Retina (tissue), 1 donor: ENCODE measurements around the gene MRPS18A.
A peak's percentile ranks its signal among the peaks of the same experiment; 100 is the strongest.

Experiments
- DNase-seq: peaks from one replicate; pipeline ENCODE4 v3.0.0-alpha.2; 2016

Gene MRPS18A

DNA sequence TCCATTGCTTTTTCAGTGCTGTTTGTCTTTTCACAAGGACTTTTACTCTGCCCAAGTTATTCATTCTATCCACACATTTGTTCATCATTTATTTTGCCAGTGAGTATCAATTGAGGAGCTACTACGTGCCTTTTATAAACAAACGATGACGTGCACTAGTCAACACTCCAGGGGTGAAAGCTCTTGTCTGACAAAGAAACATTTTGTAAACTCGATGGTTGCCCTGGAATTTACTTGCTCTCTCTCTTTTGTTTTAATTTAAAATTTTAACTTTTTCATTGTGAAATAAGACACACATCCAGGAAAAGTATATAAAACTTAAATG lies 8.3 kb upstream of the MRPS18A start:
- no peak for DNase-seq

DNA sequence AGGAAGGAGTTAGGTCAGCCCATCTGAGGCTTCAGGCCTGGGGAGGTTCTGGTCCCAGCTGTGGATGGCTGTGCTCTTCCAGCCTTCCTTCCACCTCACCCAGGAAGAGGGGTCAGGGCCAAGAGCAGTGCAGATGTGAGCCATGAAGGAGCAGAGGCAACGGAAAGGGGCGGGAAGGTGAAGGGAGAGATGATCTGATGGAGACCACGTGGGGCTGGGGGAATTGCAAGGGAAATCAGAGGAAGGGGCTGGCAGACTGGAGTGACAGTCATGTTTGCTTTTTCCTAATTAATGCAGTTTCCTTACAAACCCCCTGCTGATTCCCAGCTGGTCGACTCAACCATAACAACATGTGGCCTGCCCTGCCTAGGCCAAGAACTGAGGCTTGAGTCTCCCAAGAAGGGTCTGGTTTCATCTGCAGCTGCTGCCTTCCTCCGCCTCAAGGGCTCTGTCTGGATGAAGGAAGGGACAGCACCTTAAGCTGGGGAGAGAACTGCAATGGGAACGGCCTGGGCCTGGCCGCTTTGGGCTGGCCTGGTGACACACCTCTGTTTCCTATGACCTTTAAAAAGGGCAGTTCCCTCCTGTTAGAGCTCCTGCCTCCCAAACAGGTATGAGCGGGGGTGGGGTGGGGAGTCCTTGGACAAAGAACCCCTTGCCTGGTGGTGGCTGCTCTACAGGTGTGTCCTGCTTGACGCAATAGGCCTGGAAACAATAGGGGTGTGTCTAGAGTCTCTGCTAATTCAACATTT lies 7.8 kb upstream of the MRPS18A start:
- DNase-seq: peak; percentile 51

DNA sequence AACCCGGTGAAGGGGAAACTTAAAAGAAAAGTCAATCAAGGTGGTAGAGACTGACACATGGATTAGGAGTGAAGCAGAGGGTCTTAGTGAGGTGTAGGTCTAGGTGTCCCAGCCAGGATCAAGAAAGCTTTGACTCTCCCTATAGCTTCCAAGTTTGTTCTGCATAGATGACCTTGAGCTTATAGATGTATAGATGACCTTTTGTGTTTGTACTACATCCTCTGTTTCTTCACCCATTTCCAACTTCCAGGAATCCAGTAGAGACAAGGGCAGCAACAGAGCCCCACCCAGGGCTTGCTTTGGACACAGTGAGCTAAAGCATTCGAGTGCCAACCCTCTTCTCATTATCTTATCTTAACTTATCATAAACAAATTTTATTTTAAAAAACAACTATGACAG lies 1.8 kb upstream of the MRPS18A start:
- no peak for DNase-seq

DNA sequence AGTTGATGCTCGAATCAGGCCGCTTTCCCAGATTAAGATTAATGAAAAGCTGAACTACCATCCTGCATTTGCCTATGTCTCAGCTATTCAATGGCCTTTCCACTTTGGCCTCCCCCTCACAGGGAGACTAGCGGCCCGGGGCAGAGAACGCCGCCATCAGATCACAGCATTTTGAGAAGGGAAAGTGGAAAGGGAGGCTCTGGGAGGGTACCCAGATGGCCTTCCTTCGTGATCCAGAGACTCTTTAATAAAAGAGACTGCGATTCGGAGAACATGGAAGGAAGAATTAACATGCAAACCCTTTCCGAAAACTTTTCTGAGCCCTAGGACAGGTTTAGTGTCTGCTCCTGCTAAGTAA lies 533 bp downstream of the MRPS18A start:
- DNase-seq: no peak

DNA sequence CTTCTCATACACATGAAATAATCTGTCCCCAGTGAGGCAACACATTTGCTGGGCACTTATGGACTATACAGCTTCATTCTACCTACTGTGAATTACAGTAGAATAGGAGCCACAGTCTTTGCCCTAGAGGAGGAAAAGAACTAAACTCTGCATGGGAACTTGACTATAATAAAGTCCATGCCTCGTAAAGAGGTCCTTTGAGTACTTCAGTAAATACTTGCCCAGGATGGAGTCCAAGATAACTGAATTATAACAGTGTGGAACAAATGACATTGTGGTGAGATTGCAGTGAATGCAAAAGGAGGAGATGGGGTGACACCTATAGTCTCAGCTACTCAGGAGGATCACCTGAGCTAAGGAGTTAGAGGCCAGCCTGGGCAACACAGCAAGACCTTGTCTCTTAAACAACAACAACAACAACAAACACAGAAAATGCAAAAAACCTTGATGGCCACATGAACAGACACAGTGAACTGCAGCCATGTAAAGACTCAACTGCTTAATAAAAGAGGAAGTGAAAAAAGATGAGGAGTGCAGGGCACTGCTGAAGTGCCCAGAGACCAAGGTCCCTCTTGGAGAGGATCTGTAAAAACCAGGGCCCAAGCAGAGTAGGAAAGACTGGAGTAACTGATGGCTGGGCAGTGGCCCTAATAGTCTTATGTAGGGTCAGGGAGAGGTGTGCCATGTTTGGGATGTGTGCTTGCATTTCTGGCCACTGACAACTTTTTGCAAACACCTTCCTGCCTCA lies 3.7 kb downstream of the MRPS18A start:
- no peak for DNase-seq

DNA sequence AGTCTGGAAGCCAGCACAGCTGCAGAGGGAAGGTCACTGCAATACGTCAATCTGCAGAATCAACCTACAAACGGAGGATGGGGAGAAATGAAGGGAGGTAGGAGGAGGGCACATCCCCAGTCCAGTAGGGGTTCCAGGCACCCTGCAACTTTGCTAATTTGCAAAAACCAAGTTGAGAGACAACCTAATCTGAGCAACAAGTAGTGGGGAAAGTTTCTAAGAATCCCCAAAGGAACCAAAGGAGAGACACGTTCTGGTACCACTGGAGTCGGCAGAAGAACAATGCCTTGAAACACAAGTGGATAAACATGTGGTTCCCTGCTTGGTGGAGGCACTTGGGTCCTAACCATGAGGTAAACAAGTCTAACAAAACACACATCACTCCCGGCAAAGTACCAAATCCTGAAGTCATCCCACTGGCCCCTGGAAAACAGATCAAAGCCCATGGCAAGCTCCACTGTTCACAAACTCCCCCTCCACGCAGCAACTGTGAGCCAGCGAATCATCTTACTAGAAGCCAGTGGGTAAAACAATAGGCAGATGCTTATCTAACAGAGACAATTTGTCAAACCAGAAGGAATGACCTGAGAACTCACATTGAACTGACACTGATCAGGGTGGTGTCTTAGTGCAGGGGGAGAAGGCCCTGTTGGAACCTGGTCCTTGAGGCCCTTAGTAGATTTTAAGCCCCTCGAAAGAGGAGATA lies 4.7 kb downstream of the MRPS18A start:
- no peak for DNase-seq

DNA sequence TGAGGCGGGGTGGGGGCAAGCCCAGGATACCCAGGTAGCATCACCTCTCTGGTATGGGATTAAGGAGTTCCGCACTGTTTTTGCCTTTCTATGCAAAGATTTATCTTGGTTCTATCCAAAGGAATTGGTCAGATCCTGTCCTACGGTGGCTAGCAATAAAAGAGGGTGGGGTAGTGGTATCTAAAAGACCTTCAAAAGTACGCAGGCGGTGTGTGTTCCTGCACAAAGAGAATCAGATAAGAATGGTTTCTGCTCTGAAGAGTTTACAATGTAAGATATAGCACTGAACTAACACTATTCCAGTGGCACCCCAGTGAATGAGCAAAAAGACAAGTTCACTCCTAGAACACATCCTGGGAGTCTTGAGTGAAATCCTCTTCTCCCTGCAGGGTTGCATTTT lies 6.3 kb downstream of the MRPS18A start:
- no peak for DNase-seq

DNA sequence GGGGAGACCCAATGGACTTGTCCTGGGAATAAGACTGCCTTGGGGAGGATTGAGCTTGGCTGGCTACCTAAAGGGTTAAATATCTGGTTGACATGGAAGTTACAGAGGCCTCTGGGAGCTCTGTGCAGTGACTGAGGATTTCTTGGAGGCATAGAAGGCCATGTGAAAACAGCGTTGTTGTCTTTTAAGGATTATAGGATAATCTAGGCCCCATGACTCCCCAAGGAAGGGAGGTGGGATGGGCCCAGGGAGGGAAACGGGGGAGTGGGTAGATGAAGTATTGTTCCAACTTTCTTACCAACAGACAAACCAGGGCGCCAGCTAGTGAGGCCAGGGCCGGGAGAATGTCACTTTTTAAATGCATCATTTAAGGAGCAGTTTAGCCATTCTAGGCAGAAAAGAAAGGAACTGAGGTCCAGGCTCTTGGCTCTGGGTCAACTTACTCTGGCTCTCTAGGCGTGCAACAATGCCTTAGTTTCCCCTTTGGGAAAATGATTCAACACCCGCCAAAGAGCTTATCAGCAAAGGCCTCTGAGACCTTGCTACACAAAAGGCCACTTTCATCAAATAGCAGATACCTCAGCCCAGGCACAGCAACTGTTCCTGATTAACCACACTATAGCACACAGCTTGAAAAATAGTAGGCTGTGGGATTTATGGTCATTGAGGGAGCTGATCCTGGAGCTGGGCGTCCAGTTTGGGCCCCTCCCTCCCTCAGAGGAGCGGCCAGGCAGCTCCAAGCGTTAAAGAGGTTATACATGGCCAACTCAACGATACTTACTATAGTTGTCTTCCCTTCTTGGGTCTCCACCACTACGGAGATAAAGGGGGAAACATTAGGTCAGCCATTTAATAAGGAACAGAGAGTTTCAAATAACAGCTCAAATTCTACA lies 7.0 kb downstream of the MRPS18A start:
- DNase-seq: no peak

DNA sequence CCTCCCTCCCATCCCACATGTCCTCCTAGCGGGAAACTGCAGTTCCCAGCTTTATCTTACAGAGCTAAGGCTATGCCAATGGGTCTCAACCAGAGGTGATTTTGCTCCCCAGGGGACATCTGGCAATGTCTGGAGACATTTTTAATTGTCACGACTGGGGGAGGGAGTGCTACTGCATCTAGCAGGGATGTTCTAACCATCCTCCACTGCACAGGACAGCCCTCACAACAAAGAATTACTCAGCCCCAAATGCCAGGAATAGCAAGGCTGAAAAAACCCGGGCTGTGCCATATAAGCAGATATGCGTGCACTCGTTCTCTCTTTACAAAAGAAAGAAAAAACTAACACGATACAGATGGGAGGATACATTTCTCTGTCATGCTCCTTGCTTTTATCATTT lies 8.5 kb downstream of the MRPS18A start:
- DNase-seq: no peak

DNA sequence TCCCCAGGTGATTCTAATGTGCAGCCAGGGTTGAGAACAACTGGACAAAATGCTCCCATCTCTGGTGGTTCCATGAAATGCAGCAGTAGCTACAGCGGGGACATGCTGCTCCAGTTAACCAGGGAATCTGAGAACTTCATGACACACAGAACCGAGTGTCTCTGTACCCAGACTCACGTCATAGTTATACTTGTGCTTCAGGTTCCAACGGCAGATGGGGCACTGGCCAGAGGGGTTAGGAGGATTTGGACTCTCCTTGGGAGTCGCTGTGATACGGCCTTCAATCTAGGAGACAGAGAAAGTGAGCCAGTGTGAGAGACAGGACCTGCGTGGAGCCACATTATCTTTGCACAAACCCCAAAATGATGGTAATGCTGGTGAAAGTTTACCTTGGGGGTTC lies 9.2 kb downstream of the MRPS18A start:
- no peak for DNase-seq

DNA sequence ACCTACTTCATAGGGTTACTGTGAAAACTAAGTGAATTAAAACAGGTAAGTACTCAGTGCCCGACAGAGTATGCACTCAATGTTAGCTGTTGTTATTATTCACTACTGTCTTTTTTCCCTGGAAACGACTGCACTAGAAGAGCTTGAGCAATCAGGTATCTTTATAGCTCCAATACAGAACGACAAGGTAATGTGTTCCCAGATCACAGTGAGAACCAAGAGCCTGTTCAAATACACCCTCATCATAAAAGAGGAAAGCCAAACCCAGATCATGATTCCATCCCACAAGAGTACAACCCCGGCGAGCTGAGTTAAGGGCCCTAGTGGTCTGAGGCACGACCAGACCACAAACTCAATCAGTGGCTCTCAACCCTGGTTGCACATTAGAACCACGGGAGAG lies 9.8 kb downstream of the MRPS18A start:
- DNase-seq: no peak

DNA sequence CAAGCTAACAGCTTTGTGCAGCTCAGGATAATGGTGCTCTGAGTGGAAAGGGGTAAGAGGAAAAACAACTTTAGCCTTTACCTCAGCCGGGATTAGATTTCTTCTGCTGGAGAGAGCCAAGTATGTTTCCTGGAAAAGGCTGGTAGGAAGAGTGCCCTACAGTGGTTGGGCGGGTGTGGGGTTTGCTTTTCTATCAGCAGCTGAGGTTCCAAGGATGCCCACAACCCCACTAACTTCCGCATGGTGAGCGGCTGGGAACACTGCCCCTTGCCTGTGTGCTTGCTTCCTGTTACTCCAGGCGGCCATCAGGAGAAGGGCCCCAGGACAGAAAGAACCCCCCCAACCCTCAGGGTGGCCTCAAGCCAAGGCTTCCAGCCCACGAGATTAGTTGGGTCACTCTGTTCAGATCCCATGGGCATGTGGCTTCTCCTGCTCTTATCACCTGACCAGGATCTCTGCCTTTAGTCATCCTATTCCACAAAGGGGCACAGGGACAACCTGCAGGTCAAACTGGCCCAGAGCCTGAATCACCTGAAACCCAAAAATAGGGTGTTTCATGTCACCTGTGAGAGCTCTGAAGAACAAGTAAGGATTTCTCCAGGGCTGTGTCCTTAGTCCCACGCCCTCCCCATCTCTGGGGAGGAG lies 10.5 kb downstream of the MRPS18A start:
- DNase-seq: no peak

DNA sequence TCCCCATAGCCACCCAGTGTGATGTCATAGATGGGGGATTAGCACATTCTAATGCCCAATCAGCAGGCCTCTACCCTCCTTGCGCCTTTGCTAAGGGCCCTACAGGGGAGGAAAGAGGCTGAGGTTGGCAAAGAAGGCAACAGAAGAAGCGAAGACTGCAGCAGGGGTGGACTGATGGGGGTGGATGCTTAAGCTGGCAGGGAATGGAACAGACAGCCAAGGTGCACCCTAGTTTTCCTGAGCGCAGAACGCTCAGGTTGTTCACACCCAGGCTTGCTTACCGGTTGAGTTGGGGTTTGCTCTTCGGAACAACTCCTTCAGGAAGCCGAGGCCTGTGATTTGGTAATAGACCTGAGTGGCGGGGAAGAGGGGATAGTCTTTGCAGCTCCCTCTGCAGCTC lies 12.7 kb downstream of the MRPS18A start:
- no peak for DNase-seq

DNA sequence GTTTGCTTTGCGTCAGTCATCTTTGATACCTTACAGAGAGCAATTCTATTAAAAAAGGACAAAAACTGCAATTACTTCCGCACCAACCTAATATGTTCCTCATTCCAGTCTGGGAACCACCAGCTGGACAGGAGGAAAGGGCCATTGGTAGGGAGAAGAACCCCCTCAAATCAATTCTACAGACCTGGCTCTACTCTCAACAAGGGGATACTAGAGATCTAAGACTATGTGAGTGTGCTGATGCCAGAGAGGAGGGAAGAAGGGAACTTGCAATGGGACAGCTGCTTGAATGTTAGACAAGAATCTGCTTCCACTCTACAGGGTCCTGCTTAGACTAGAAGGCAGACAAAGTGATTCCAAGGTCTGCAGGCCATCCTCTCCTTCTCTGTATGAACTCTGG lies 13.3 kb downstream of the MRPS18A start:
- no peak for DNase-seq

DNA sequence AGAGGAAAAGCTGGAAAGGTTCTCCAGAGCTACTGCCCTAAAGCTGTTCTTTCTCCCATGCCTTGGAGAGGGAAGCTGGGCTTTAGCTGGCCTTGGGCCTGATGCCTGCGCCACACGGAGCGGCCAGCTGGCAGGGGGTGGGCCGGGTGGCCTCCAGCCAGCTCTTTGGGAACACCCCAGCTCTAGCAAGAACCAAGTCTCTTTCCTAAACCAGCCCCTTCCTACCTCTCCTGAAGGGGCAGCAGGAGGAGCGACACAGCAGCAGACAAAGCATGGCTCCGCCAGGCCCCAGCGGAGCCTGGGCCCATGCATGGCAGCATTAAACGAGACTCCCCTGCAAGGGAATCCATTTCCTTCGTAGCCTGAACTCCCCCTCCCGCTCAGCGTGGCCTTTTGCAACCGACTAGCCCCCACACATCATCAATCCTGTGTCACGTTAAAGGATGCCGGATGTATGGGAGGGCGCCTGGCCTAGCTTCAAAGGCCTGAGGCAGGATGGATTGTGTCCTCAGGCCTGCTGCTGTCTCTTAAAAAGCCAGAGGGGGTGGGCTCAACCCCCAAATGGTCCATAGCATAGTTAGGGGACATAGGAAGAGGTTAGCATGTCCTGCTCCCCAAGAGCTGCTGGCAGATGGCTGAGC lies 14.0 kb downstream of the MRPS18A start:
- DNase-seq: no peak

DNA sequence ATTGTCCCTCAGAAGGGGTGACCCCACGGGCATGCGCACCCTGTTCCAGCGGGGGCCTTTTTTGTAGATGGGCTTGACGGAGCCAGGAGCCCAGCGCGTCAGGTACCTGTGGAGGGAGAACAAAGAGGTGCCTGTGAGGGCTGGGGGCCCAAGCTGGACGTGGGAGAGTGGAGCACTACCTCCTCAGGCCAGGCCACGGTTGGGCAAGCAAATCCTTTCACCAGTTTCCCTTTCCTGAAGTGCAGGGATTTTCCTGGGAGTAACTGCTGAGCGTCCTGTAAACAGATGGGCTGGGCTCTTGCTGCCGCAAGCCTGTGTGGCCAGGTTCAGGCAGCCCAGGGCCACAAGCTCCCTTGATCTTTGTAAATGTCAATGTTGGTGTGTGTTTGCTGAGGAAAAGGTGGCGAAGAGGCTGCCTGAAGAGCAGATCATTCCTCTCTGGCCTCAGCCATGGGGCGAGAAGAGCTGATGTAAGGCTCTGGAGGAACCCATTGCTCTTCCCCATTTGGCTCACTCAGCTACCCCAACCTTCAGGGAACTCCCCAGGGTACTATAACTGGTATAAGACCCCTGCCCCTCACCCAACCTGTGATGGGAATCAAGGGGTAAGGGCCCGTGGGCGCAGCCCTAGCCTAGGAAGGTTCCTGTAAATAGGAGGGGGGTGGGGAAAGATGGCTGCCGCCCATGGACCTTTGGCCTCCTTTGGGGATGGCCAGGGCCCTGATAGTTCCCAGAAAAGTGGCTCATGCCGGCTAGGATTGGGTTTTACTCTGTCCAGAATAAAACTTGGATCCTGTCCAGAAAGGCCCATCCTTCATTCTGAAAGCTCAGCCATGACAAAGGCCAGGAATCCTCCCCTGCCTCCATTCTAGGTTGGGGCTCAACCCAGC lies 15.5 kb downstream of the MRPS18A start:
- no peak for DNase-seq

DNA sequence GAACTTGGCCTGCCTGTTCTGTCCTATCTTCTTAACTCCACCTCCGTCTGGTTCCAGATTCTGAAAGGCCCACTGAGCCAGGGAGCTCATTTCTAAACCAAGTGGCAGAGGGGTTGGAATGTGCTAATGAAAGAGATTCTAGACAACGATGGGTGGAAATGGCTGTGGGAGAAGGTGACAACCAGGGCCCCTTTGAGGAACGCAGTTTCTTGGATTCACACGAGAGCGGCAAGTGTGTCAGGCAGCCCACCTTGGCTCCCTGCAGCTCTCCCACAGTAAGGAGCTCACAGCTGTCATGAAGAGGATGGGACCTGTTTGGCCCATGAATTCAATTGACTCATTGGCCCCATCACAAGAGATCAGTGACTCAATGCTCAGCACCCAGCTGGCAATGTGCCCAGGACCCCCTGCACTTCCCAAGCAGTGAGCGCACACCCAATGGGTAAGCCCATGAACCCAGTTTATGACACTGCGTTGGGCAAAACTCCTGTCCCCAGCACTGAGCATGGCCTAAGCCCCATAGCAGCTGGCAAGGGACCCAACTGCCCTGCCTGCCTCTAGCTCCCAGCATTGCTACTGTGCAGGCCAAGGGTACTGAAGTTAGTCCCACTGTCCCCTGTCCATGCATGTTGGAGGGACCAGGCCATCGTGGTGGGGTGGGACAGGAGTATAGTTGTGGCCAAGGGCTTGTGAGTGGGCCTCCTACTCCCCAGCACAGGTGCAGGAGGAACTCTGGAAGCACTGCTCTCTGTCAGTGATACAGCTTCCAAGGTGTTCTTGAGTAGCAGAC lies 16.4 kb downstream of the MRPS18A start:
- no peak for DNase-seq

DNA sequence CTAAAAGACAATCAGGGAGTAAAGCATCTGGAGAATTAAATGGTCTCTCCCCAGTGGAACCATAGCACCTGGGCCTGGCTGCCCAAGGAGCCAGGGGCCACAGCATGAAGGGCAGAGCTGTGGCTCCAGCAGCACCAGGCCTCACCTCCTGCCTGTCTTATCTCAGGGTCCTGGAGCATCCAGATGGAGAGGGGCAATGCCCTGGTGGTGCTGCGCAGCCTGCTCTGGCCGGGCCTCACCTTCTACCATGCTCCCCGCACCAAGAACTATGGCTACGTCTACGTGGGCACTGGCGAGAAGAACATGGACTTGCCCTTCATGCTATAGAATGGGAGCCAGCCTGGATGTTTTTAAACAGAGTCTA lies 17.0 kb downstream of the MRPS18A start:
- no peak for DNase-seq

DNA sequence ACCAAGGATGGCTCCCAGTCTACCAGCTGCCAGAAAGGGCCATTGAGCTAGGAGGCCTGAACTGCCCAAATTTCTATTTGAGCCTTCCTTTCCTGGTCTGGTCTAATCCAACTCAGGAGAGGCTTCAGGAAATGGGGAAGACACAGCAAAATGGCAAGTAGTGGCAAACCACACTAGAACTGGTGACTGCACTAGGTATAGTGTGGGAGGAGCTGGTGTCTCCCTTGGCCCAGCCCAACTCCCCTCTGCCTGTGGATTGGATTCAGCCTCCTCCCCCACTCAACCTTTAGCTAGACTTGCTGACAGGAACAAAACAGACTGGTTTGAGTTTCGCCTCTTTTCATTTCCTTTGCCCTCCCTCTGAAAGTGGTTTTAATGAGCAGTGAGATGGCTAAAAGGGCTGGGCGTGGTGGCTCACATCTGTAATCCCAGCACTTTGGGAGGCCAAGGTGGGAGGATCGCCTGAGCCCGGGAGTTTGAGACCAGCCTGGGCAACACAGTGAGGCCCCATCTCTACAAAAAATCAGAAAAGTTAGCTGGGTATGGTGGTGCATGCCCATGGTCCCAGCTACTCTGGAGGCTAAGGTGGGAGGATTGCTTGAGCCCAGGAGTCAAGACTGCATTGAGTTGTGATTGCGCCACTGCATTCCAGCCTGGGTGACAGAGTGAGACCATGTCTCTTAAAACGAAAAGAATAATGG lies 17.5 kb downstream of the MRPS18A start:
- DNase-seq: no peak
